Muscle of leg (tissue), 16 donors: ENCODE results near the gene HIVEP1. TPM values are rescaled to one million over a fixed set of nuclear protein-coding genes. Genes with fewer than 3 reads are reported as not detected.
A peak's percentile ranks its signal among the peaks of the same experiment; 100 is the strongest.

Experiments used
- DNase-seq: peaks from one replicate; pipeline ENCODE4 v3.0.0; 2013
- H3K27ac ChIP-seq: one replicate; pipeline ENCODE4 v1.5.1; 2013; ENCODE audit warnings: mild to moderate bottlenecking, low read length, control low read depth
- H3K27me3 ChIP-seq: one replicate; pipeline ENCODE4 v1.6.1; 2013; ENCODE audit warnings: low read length; ENCODE audit not compliant: control insufficient read depth, insufficient read depth
- H3K36me3 ChIP-seq: one replicate; pipeline ENCODE4 v1.6.1; 2013; ENCODE audit warnings: low read length; ENCODE audit not compliant: control insufficient read depth, insufficient read depth
- H3K4me1 ChIP-seq: one replicate; pipeline ENCODE4 v1.6.1; 2013; ENCODE audit warnings: low read length; ENCODE audit not compliant: control insufficient read depth, insufficient read depth
- H3K4me3 ChIP-seq: one replicate; pipeline ENCODE4 v1.5.1; 2013; ENCODE audit warnings: low read length, control low read depth
- H3K9me3 ChIP-seq: replicated peaks from 2 replicates; pipeline ENCODE4 v1.6.1; 2013; ENCODE audit warnings: low read depth, low read length; ENCODE audit not compliant: control insufficient read depth
- WGBS: methylation state at CpG from one replicate; pipeline ENCODE4 v1.1.5; 2013; ENCODE audit warnings: missing lambda C conversion rate; ENCODE audit not compliant: insufficient coverage; 5-methylcytosine and 5-hydroxymethylcytosine counted together
- long read RNA-seq, 11 donors: transcript quantifications; one replicate each; lab custom pipeline, GENCODE V29; 2026
- polyA plus RNA-seq, 8 donors: library from polyadenylated mRNA; unstranded; fragments of 120-200 nt; gene quantifications; one replicate each; pipeline versions ENCODE4 v1.2.1 to v1.2.3, GENCODE V29; 2013; ENCODE audit warnings: inconsistent platforms in 1 of 8, low replicate concordance in 1 of 8; ENCODE audit not compliant: insufficient read length in 8 of 8, insufficient read depth in 1 of 8
- total RNA-seq: library from RNA; stranded (reverse); fragments of 120-200 nt; gene quantifications from one replicate; pipeline ENCODE4 v1.2.4, GENCODE V29; 2013

The HIVEP1 gene
- total RNA-seq (17.1 TPM), polyA plus RNA-seq (10 to 100 TPM; 16.7 to 27.8 (median 21.4) TPM)
- long read RNA-seq, donor 1: 0 reads
- long read RNA-seq, donor 2: 0 reads
- long read RNA-seq, donor 3, partial matches to known transcripts: 0 of 1 reads
- long read RNA-seq, donor 3, other reads (novel, unspliced or antisense): 0 of 1 reads
- long read RNA-seq, donor 4, partial matches to known transcripts: 0 of 2 reads
- long read RNA-seq, donor 4, other reads (novel, unspliced or antisense): 0 of 2 reads
- long read RNA-seq, donor 5, partial matches to known transcripts: 5 of 8 reads
- long read RNA-seq, donor 5, other reads (novel, unspliced or antisense): 0 of 8 reads
- long read RNA-seq, donor 6, partial matches to known transcripts: 0 of 2 reads
- long read RNA-seq, donor 6, other reads (novel, unspliced or antisense): 0 of 2 reads
- long read RNA-seq, donor 7, partial matches to known transcripts: 0 of 1 reads
- long read RNA-seq, donor 7, other reads (novel, unspliced or antisense): 0 of 1 reads
- long read RNA-seq, donor 8, partial matches to known transcripts: 6 of 9 reads
- long read RNA-seq, donor 8, other reads (novel, unspliced or antisense): 0 of 9 reads
- long read RNA-seq, donor 9, partial matches to known transcripts: 0 of 2 reads
- long read RNA-seq, donor 9, other reads (novel, unspliced or antisense): 0 of 2 reads
- long read RNA-seq, donor 10: 0 reads
- long read RNA-seq, donor 11, partial matches to known transcripts: 0 of 1 reads
- long read RNA-seq, donor 11, other reads (novel, unspliced or antisense): 0 of 1 reads

DNA sequence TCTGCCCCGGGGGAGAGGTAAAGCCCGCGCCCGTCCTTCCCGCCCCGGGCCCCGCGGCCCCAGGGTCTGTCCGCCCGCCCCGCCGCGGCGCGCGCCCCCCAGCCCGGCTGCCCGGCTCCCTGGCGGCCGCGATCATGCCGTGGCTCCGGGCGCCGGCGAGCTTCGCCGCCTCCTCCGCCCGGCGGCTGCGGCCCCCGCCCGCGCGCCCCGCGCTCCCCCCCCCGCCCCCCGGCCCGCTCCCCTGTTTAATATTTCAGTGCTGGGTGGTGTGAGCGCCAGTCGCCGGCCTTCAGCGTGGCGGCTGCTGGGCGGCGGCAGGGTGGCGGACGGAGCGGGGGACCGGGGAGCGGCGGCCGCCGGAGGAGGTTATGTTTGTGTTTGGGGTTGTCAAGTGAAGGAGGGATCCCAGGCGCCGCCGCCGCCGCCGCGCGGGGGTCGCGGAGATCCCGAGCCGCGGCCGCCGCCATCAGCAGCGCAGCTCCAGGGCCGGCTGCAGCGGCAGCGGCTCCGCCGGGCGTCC, at the start of gene HIVEP1:
TSS of gene HIVEP1 (plus strand) at position 275 of the 520 bp plus-strand sequence. CDS start 3,317 bp downstream, outside the sequence.
- WGBS: 0% methylated on average over 50 of the region's 78 CpGs
- peak; percentile 67 for DNase-seq
- Histone ChIP-seq H3K36me3 (peaks cover 9% of the 10 kb centered on the region), H3K9me3 (no peaks in the 10 kb centered on the region), H3K27ac (peak within 1 kb of the TSS; percentile 97), H3K27me3 (no peaks in the 10 kb centered on the region), H3K4me1 (peaks cover 14% of the 10 kb centered on the region), H3K4me3 (peak within 1 kb of the TSS; percentile 92)

DNA sequence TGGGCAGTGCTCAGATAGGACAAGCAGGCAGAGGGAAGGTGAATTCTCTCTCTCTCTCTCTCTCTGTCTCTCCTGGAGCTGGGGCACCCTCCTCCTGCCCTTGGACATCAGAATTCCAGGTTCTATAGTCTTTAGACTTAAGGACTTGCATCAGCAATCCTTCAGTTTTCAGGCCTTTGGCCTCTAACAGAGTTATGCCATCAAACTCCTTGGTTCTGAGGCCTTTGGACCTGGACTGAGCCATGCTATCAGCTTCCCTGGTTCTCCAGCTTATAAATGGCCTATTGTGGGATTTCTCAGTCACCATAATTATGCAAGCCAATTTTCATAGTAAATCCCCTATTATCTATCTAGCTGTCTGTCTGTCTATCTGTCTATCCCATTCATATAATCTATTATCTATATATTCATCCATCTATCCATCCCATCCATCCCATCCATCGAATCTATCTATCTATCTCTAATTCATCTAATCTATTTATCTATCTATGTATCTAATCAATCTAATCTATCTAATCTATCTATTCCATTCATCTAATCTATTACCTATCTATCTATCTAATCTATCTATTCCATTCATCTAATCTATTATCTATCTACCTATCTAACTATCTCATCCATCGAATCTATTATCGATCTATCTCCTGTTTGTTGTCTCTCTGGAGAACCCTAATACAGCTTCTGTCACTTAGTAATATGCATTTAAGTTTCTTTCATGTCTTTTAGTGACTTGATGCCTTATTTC, 48.2 kb upstream of the HIVEP1 start:
- 86% methylated on average over 1 of the region's 3 CpGs for WGBS
- H3K4me1 ChIP-seq: no peaks in the 10 kb centered on the region
- no peak for DNase-seq
- H3K36me3 ChIP-seq: no peaks in the 10 kb centered on the region
- no peak overlapping the region for H3K4me3 ChIP-seq
- no peaks in the 10 kb centered on the region for H3K9me3 ChIP-seq
- no peak overlapping the region for H3K27ac ChIP-seq
- H3K27me3 ChIP-seq: no peaks in the 10 kb centered on the region

DNA sequence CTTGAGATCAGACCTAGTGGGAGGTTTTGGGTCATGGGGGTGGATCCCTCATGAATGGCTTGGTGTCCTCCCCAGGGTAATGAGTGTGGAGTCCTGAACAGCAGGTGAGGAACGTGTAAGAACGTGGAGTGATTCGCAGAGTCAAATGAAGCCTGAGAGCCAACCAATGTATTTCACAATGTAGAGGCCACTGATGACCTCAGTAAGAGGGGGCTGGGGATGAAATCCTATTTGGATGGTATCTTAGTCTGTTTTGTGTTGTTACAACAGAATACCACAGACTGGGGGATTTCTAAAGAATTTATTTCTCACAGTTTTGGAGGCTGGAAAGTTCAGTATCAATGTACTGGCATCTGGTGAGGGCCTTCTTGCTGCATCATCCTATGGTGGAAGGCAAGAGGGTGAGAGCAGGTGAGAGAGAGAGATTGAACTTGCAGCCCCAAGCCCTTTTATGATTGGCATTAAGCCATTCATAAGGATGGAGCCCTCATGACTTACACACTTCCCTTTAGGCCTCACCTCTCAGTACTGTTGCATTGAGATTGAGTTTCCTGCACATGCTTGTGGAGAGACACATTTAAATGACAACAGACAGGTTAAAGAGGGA, 47.3 kb upstream of the HIVEP1 start:
- Histone ChIP-seq H3K27me3 (no peaks in the 10 kb centered on the region), H3K27ac (no peak overlapping the region), H3K4me3 (no peak overlapping the region), H3K36me3 (no peaks in the 10 kb centered on the region), H3K4me1 (no peaks in the 10 kb centered on the region), H3K9me3 (no peaks in the 10 kb centered on the region)
- DNase-seq: no peak
- 92% methylated on average over 3 of the region's 3 CpGs for WGBS

DNA sequence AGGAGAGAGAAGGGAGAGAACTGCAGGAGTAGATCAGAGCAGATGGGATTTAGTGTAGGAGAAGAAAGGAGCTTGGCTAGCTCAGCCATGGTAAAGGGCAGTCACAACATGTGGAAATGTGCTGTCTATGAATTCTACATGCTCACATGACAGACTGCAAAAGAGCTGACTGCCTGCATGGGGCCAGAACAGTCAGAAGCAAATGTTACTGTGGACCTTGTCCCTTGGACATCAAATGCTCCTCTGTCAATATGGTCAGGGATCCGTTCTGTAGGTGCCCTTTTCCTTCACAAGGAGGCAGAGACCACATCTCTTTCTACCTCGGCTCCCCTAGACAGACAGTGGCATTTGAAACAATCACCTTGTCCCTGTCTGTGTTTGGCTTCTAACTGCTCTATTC, 46.6 kb upstream of the HIVEP1 start:
- WGBS: 84% methylated on average over 2 of the region's 2 CpGs
- Histone ChIP-seq H3K27me3 (no peaks in the 10 kb centered on the region), H3K4me3 (no peak overlapping the region), H3K27ac (no peak overlapping the region), H3K36me3 (no peaks in the 10 kb centered on the region), H3K9me3 (no peaks in the 10 kb centered on the region), H3K4me1 (no peaks in the 10 kb centered on the region)
- no peak for DNase-seq

DNA sequence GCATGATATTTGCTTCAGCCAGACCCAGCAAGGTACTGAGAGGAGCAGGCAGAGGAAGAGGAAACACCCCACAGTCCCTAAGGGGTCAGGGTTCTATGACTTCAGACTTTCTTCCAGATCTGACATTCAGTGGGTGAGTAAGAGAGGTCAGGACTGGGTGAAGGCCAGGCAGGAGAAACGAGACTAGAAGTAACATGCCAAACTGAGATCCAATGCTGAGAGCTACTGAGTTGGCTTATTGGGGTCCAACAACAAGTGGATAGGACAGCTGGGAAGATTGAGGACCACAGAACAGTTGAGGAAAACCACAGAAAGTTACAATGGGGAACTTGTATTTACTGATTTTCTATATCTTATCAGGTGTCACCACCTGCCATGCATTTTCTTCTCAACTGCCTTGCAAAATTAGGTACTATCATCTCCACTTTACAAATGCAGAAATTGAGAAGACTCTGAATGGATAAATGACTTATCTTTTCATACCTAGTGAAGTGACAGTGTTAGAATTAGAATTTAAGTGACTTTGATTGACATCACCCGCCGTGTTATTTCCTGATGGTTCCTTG, 43.8 kb upstream of the HIVEP1 start:
- H3K9me3 ChIP-seq: no peaks in the 10 kb centered on the region
- DNase-seq: no peak
- no peaks in the 10 kb centered on the region for H3K27me3 ChIP-seq
- no peak overlapping the region for H3K27ac ChIP-seq
- H3K36me3 ChIP-seq: no peaks in the 10 kb centered on the region
- no peak overlapping the region for H3K4me3 ChIP-seq
- WGBS: 86% methylated on average over 3 of the region's 3 CpGs
- no peaks in the 10 kb centered on the region for H3K4me1 ChIP-seq

DNA sequence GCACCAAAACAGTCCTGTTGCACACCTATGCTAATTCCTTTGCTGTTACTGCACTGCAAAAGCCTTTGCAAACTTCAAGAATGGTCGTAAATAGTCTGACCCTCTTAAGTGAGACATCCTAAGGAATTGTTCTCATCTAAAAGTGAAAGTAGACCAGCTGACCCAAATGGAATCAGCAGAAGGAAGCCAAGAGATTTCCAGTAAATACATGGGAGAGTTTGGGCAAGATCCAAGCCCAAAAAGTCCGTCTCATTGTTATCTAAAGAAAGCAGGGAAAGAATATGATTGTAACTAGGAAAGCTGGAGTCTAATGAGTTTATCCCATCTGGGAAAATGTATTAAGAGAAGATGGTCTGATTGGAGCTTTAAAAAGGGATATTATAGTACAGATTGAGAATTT, 43.0 kb upstream of the HIVEP1 start:
- Histone ChIP-seq H3K9me3 (no peaks in the 10 kb centered on the region), H3K27ac (no peak overlapping the region), H3K27me3 (no peaks in the 10 kb centered on the region), H3K4me3 (no peak overlapping the region), H3K36me3 (no peaks in the 10 kb centered on the region), H3K4me1 (no peaks in the 10 kb centered on the region)
- WGBS: no CpG with 5 or more reads among the region's 2 CpGs
- peak; percentile 81 for DNase-seq

DNA sequence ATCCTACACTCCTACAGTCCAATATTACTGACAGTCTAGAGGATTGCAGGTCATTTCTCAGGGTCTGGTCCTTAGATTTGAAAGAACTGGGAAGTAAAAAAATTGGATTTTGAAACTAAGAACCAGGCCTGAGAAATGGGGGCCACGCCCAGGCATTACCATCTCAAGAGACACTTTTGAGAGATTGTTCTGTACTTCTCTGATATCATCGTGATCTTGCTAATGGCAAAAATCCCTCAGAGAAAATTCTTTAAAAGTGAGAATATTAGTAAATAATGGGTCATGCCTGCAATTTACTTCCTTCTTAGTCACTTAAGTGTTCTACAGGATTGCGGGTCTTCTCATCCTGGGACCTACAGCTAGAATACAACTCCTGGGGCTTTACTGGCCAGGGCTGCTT, 42.0 kb upstream of the HIVEP1 start:
- no peak for DNase-seq
- no CpG with 5 or more reads among the region's 3 CpGs for WGBS
- H3K4me1 ChIP-seq: no peaks in the 10 kb centered on the region

DNA sequence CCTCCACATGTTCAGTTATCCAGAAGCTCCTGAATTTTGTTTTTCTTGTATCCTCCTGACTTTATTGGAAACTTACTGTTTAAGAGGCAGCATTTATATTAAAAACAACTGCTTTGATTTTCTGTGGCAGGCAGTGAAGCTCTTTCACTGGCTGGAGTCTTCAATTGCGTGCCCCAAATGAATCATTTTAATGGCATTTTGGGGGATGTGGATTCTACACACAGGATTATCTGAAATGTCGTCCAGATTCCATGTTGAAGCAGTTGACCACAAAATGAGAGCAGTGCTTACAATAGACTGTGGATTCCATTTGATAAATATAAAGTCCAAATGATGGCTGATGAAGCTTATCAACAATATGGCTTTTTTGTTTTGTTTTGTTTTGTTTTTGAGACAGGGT, 41.0 kb upstream of the HIVEP1 start:
- H3K4me1 ChIP-seq: no peaks in the 10 kb centered on the region
- DNase-seq: no peak
- no peak overlapping the region for H3K4me3 ChIP-seq
- H3K9me3 ChIP-seq: no peaks in the 10 kb centered on the region
- WGBS: 62% methylated on average over 2 of the region's 2 CpGs
- H3K27me3 ChIP-seq: no peaks in the 10 kb centered on the region
- H3K36me3 ChIP-seq: no peaks in the 10 kb centered on the region
- no peak overlapping the region for H3K27ac ChIP-seq

More for the DNA sequence above, 42.0 kb upstream of the HIVEP1 start:
- Histone ChIP-seq H3K9me3 (no peaks in the 10 kb centered on the region), H3K36me3 (no peaks in the 10 kb centered on the region), H3K4me3 (no peak overlapping the region), H3K27ac (no peak overlapping the region), H3K27me3 (no peaks in the 10 kb centered on the region)

DNA sequence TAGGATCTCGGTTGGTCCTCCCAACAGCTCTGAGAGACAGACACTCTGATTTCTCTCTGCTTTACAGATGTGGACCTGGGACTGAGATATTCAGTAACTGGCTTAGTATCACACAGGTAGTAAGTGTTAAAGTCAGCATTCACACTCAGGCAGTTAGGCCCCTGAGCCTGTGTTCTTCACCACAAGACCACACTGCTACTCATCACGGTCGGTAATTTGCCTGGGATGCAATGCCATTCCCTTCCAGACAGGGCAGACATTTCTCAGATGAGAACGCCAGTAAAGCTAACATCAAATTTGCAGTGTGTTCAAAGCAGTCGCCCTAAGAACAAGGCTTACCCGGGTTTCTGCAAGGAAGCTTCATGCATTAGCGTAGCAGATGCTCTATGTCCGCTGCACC, 39.8 kb upstream of the HIVEP1 start:
- no peaks in the 10 kb centered on the region for H3K36me3 ChIP-seq
- no peak overlapping the region for H3K27ac ChIP-seq
- H3K27me3 ChIP-seq: no peaks in the 10 kb centered on the region
- DNase-seq: no peak
- WGBS: 84% methylated on average over 7 of the region's 8 CpGs
- H3K4me3 ChIP-seq: no peak overlapping the region
- H3K4me1 ChIP-seq: no peaks in the 10 kb centered on the region
- H3K9me3 ChIP-seq: no peaks in the 10 kb centered on the region
